Measurements from ENCODE around the gene LDHB.

GRCh38 chr12:21672146-21672545 is 14.5 kb upstream of the LDHB start:
- TF ChIP-seq EP300 (IDR thresholded peaks at IDR 0.05; ENCODE audit: borderline replicate concordance in 1 of 2, control insufficient read depth in 1 of 2, low read depth in 2 of 2, low read length in 2 of 2) (no peak), POLR2A (IDR thresholded peaks at IDR 0.05; ENCODE audit: low read depth, low read length) (no peak), ZNF274 (IDR thresholded peaks at IDR 0.05; ENCODE audit: insufficient read depth, insufficient read length) (no peak), FOXK2 (IDR thresholded peaks at IDR 0.05) (no peak), TARDBP (IDR thresholded peaks at IDR 0.05; ENCODE audit: borderline replicate concordance) (no peak), HDGF (IDR thresholded peaks at IDR 0.05) (no peak), RCOR1 (conservative IDR thresholded peaks at IDR 0.05; ENCODE audit: low read depth, low read length) (no peak), EED (IDR thresholded peaks at IDR 0.05; ENCODE audit: low read depth) (no peak), EGR1 (IDR thresholded peaks at IDR 0.05; ENCODE audit: borderline replicate concordance in 1 of 2, low read depth in 2 of 2, low read length in 2 of 2) (no peak), SMAD1 (IDR thresholded peaks at IDR 0.05; ENCODE audit: low read depth, partially characterized antibody) (no peak)
